Activated naive CD8-positive, alpha-beta T cell treated with anti-CD3 and anti-CD28 coated beads for 36 hours (primary cell): Measurements from ENCODE around the gene PURA. TPM values are rescaled to one million over a fixed set of nuclear protein-coding genes. Genes with fewer than 3 reads are reported as not detected.
"Not testable (repeated sequence)": the region's sequence is repeated elsewhere in the genome, so short reads cannot be mapped to it uniquely, and the experiment has no call there.

Source experiments
- DNase-seq: peaks from one replicate; pipeline ENCODE4 v3.0.0; 2021
- H3K27ac Mint-ChIP-seq: one replicate; pipeline ENCODE4 v1.8.0; 2022; ENCODE audit warnings: mild to moderate bottlenecking, moderate library complexity, mixed read lengths
- H3K27me3 Mint-ChIP-seq: one replicate; pipeline ENCODE4 v1.8.0; 2022; ENCODE audit warnings: mild to moderate bottlenecking, mixed read lengths
- H3K36me3 Mint-ChIP-seq: one replicate; pipeline ENCODE4 v1.8.0; 2021; ENCODE audit warnings: mild to moderate bottlenecking, mixed read lengths
- H3K4me1 Mint-ChIP-seq: one replicate; pipeline ENCODE4 v1.8.0; 2021; ENCODE audit warnings: mixed read lengths
- H3K4me3 Mint-ChIP-seq: one replicate; pipeline ENCODE4 v1.8.0; 2022; ENCODE audit warnings: mild to moderate bottlenecking, moderate library complexity, mixed read lengths
- H3K9me3 Mint-ChIP-seq: one replicate; pipeline ENCODE4 v1.8.0; 2022; ENCODE audit warnings: mixed read lengths
- total RNA-seq, 2 experiments: library from RNA; stranded (reverse); gene quantifications; one replicate each; pipeline ENCODE4 v1.2.3, GENCODE V29; 2021

PURA gene
- total RNA-seq, 2 experiments from 2014 or later, result 9.7 to 9.9 TPM

DNA sequence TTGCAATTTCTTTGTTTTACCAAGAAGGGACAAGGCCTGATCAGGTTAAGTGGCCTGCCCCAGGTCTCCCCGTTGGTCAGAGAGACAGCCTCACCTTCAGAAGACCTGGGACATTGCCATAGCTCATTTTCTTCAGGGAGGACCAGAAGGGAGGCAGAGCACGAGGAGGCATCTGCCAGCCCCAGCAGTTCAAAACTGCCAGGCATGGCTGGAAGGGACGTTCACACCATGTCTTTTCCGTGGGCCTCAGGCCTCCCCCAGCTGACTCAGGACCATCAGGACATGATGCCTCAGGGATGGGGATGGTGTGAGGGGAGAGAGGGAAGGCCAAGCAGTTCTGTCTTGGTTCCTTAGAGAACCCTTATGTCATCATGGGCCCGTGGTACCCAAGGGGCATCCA, 28.3 kb downstream of the PURA start:
- no peak for DNase-seq
- Mint-ChIP-seq H3K4me1 (peaks cover 18% of the 10 kb centered on the region), H3K36me3 (no peaks in the 10 kb centered on the region), H3K27me3 (peaks cover 22% of the 10 kb centered on the region), H3K27ac (no peak overlapping the region), H3K9me3 (no peaks in the 10 kb centered on the region), H3K4me3 (no peak overlapping the region)

DNA sequence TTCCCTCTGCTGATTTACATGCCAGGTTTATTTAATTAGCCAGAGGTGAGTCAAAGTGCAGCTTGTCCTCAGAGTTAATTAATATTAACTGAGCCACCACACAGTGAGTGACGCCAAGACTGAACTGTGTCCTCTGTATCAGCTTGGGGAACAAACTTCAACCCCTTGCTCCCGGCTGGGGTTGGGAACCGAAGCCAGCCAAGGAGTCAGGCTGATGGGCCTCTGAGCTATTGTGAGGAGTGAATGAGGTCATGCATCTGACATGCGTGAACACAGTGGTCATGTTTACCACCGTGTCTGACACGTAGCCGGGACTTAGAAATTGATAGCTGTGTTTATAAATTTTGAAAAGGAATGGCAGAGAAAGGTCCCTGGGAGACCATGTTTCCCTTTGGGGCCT, 28.9 kb downstream of the PURA start:
- Mint-ChIP-seq H3K9me3 (no peaks in the 10 kb centered on the region), H3K36me3 (no peaks in the 10 kb centered on the region), H3K4me3 (no peak overlapping the region), H3K27ac (no peak overlapping the region), H3K27me3 (peaks cover 27% of the 10 kb centered on the region), H3K4me1 (peaks cover 15% of the 10 kb centered on the region)
- DNase-seq, result no peak

DNA sequence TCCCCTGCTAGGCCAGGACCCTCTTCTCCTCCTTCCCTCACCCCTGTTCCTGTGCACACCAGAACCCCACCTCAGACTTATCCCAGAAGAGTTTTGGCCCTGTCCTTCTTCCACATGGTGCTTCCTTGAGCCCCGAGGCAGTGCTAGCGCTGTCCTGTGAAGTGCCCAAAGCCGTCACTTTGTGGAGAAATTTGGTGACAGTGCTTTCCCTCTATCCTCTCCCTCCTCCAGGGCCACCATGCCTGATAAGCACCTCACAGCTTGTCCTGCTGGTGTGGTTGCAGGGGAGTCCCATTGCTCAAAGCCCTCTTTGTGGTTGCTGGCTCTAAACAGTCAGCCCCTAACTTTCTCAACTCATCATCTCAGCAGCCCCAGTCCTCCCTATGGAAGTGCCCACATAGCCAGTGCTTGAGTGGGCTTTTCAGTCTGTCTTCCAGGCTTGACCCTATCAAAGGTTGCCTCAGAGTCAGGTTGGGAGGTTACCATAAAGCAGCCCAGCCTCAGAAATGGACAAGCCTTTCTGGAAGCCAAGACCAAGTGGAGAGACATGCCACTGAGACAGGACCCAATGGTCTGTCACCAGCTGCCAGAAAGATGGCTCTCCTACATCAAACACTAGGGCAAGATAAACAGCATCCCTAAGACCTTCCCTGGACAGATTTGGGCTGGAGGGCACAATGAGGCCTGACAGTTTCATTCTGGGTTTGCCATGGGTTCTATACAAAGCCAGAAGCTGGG, 29.8 kb downstream of the PURA start:
- Mint-ChIP-seq H3K27ac (no peak overlapping the region), H3K4me1 (peaks cover 14% of the 10 kb centered on the region), H3K9me3 (no peaks in the 10 kb centered on the region), H3K27me3 (peaks cover 27% of the 10 kb centered on the region), H3K36me3 (no peaks in the 10 kb centered on the region), H3K4me3 (no peak overlapping the region)
- no peak for DNase-seq

DNA sequence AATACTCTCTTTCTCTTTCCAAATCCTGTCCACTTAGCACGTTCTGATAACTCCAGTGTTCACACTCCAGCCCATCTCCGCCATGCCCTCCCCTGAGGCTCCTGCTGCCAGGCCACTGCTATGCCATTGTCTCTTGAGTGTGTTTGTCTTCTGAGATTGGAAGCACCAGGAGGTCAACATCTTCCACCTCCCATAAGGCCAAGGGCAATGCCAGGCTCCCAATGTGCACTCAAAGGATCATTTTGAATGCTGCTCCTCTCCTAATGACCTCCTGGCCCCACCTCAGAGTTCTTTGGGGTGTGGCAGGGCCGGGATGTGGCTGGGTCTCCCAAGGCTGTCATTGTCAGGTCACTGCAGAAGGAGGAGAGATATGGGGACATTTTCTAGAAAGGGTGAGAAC, 31.3 kb downstream of the PURA start:
- peaks cover 27% of the 10 kb centered on the region for H3K27me3 Mint-ChIP-seq
- H3K9me3 Mint-ChIP-seq, result no peaks in the 10 kb centered on the region
- peaks cover 14% of the 10 kb centered on the region for H3K4me1 Mint-ChIP-seq
- H3K36me3 Mint-ChIP-seq, result no peaks in the 10 kb centered on the region
- no peak overlapping the region for H3K27ac Mint-ChIP-seq
- DNase-seq, result no peak
- H3K4me3 Mint-ChIP-seq, result peak overlapping the region; percentile 57

DNA sequence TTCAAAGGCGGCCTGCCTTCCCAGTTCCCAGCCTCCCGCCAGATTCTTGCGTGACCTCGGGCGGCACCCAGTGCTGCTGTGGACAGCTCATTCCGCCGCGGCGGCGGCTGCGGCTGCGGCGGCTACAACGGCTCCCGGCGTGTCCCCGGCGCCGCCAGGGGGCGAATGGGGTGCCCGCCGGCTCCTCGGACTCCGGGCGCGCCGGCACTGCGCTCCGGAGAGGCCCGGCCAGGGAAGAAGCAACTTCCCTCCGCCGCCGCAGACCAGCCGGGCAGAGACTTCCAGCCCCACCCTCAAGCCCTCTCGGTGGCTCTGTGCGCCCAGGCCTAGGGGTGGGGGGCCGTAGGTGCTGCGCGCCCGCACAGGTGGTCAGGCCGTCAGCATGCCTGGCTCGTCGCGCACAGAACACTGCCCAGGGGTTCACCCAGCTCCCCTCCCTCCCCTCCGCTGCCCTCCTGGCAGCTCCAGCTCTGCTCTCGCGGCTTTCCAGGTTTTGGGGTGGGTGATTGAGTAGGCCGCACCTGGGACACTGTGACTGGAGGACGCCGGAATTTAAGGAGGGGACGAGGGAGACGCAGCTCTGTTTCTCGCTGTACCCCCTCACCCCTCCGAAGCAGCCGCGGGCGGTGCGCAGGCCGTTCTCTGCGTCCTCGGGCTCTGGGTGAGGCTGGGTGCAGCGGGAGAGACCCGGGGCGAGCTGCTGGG, 32.1 kb downstream of the PURA start:
- Mint-ChIP-seq H3K27me3 (peaks cover 27% of the 10 kb centered on the region), H3K27ac (no peak overlapping the region), H3K36me3 (no peaks in the 10 kb centered on the region), H3K4me3 (peak overlapping the region; percentile 57), H3K4me1 (peaks cover 14% of the 10 kb centered on the region), H3K9me3 (no peaks in the 10 kb centered on the region)
- DNase-seq, result peak; percentile 74

DNA sequence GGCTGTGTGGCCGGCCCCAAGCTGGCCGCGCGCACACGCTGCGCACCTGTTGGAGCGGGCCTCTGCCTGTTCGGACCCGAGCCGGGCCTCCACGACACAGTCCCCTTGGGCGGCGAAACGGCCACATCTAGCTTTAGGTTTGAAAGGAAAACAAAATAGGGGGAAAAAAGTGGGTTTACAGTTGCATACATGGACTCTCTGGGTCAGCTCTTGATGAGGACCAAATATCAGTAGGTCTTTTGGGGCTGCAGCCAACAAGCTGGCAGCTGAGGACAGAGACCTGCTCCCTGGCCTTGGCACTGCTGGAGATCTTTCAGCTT, 32.6 kb downstream of the PURA start:
- peaks cover 14% of the 10 kb centered on the region for H3K4me1 Mint-ChIP-seq
- H3K36me3 Mint-ChIP-seq, result no peaks in the 10 kb centered on the region
- no peak overlapping the region for H3K27ac Mint-ChIP-seq
- H3K9me3 Mint-ChIP-seq, result no peaks in the 10 kb centered on the region
- no peak overlapping the region for H3K4me3 Mint-ChIP-seq
- H3K27me3 Mint-ChIP-seq, result peaks cover 27% of the 10 kb centered on the region
- no peak for DNase-seq

DNA sequence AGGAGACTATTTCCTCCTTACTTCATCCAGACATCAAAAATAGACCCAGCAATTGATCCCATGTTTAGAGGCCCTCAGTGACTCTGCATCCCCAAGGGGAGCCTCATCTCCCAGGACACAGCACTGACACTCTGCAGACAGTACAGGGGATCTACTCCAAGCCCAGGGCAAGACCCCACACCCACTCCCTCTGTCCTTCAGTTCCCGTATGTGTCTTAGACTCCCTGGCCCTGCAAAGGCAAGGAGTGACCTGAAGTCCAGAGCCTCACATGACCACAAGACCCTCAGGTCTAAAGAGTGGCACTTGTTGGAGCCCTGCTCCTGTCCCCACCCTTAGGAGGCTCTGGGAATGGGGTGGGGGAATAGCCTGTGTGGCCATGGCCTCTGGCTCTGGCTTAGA, 33.6 kb downstream of the PURA start:
- H3K27me3 Mint-ChIP-seq, result peaks cover 27% of the 10 kb centered on the region
- H3K36me3 Mint-ChIP-seq, result no peaks in the 10 kb centered on the region
- DNase-seq, result no peak
- H3K9me3 Mint-ChIP-seq, result no peaks in the 10 kb centered on the region
- H3K27ac Mint-ChIP-seq, result no peak overlapping the region
- H3K4me3 Mint-ChIP-seq, result no peak overlapping the region
- H3K4me1 Mint-ChIP-seq, result peaks cover 14% of the 10 kb centered on the region

DNA sequence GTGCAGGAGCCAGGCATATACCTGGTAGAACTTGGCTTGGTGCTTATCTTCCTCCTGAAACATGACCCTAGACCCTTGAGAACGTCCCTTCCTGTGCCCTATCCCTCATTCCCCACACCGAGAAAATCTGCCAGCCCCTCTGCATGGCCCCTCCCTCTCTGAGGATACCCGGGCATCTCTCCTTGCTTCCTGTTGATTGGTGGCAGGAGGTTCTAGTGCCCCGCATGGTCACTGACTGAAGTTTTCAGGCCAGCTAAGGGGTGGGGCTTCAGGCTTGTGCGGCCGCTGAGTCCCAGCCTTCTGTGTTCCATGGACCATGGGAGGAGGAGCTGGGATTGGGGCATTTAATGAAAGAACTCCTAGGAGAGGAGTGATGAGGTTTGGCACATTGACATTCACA, 34.6 kb downstream of the PURA start:
- DNase-seq, result no peak
- Mint-ChIP-seq H3K27ac (no peak overlapping the region), H3K4me3 (no peak overlapping the region), H3K4me1 (peaks cover 14% of the 10 kb centered on the region), H3K9me3 (no peaks in the 10 kb centered on the region), H3K36me3 (no peaks in the 10 kb centered on the region), H3K27me3 (peaks cover 27% of the 10 kb centered on the region)

DNA sequence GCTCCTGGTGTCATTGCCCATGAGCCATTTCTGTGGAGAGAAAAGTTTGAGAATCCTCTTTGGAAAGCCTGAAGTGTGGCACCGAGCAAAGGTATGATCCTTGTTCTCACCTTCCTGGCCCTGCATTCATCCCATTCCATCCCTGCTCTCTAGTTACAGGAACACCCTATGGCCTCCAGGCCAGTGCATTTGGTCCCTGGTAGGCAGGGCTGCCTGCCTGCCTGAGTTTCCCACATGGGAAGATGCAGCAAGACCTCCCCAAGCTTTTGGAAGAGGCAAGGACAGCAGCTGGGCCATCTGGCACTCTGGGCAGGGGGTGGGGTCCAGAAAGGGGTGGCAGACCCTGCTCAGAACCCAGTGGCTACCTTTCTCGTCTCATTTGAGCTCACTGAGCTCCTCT, 36.3 kb downstream of the PURA start:
- DNase-seq, result no peak
- H3K4me1 Mint-ChIP-seq, result peaks cover 9% of the 10 kb centered on the region
- H3K27me3 Mint-ChIP-seq, result peaks cover 23% of the 10 kb centered on the region
- no peak overlapping the region for H3K4me3 Mint-ChIP-seq
- H3K27ac Mint-ChIP-seq, result no peak overlapping the region
- no peaks in the 10 kb centered on the region for H3K36me3 Mint-ChIP-seq
- H3K9me3 Mint-ChIP-seq, result no peaks in the 10 kb centered on the region

DNA sequence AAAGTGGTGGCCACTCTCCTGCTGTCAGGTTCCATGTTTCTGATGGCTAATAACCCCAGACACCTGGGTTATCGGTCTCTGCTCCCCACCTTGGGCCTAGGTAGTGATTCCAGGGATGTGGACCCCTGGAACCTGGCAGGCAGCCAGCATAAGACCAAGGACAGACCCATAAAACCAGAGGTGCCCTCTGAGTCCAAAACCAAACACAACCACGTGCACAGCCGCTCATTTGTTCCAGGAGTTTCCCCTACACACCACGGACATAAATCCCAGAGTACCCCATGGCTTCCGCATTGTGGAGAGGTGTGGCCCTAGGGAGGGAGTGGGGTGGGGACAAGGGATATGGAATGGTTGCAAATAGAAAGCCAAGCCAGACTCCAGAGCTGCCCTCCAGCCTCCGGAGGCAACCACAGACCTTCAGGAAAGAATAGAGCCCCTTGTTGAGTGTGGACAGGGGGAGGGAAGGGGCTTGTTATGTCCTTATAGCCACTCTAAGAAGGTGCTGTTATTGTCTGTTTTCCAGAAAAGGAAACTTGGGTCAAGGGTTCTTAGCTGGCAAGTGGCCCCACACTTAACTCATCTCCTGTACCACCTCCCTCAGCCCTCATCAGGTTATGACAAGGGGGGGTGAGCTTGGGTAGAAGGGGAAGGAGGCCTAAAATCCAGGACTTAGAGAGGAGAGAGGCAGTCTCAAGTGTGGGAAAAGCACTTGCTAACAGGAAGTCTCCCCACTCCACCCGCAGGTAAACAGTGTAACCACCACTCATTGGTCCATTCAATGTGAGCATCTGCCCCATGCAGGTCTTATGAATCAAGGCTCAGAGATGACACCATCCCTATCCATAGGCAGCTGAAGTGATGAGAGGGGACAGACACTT, 37.5 kb downstream of the PURA start:
- peaks cover 4% of the 10 kb centered on the region for H3K4me1 Mint-ChIP-seq
- no peaks in the 10 kb centered on the region for H3K9me3 Mint-ChIP-seq
- no peak for DNase-seq
- no peak overlapping the region for H3K27ac Mint-ChIP-seq
- H3K27me3 Mint-ChIP-seq, result peaks cover 13% of the 10 kb centered on the region
- H3K36me3 Mint-ChIP-seq, result no peaks in the 10 kb centered on the region
- no peak overlapping the region for H3K4me3 Mint-ChIP-seq

DNA sequence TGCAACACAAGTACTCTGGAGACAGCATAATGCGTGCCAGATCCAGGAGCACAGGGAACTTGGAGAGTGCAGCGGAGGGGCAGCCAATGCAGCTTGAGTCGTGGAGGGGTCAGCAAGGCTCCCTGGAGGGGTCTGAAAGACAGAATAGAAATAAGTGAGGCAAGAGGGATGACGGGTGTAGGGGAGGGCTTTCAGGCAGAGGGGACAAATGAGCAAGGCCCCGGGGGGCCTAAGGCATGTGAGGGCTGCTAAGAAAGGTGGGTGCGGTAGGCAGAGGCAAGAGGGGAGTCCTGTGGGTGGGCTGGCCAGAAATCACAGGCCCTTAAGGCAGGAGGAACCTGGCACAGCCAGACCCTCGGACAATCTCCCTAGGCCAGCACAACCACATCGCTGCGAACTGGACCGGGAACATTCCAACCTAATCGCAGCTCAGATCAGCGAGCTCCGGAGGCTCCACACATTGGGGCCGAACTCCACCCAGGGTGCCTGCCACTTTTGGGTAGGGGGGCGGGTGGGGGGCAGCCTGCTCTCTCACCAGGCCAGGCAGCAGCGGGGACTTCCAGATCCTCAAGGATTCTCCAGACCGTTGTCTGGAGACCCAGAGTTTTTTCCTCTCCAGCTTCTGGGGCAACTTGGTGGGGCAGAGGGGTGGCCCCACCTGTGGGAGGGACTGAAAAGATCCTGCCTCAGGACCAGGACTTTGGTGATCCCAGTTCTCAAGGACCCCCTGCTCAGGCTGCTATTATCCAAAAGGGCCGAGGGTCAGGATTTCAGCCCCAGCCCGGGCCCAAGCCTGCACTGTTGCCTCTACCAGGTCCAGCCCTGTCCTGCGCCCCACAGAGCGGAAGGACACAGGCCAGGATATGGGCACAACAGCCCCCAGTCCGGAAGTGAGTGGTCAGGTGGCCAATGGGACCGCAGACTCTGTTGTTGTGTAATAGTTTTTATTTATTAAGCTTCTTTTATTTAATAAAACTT, 38.4 kb downstream of the PURA start:
- H3K4me3 Mint-ChIP-seq, result no peak overlapping the region
- H3K4me1 Mint-ChIP-seq, result peaks cover 6% of the 10 kb centered on the region
- H3K9me3 Mint-ChIP-seq, result no peaks in the 10 kb centered on the region
- DNase-seq, result no peak
- no peaks in the 10 kb centered on the region for H3K36me3 Mint-ChIP-seq
- no peak overlapping the region for H3K27ac Mint-ChIP-seq
- H3K27me3 Mint-ChIP-seq, result peaks cover 4% of the 10 kb centered on the region

DNA sequence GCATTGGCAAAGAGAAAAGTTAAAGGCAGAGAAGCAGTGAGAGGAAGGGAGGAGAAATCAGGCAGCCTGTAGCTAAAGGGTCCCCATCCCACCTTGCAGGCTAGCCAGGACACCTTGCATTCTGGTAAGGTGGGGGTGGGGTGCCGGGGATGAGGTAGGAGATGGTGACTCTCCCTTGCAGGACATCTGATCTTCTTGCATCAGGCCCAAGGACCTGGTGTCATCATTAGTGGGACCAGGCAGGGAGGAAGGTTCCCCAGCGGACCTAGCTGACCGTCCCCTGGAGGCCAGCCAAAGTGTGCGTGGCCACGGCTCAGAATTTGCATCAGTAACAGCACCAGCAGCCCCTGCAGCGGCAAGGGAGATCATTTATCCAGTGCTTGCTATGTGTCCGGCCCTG, 39.3 kb downstream of the PURA start:
- no peak for DNase-seq
- Mint-ChIP-seq H3K4me3 (no peak overlapping the region), H3K27me3 (no peaks in the 10 kb centered on the region), H3K4me1 (peaks cover 7% of the 10 kb centered on the region), H3K27ac (no peak overlapping the region), H3K36me3 (no peaks in the 10 kb centered on the region), H3K9me3 (no peaks in the 10 kb centered on the region)

DNA sequence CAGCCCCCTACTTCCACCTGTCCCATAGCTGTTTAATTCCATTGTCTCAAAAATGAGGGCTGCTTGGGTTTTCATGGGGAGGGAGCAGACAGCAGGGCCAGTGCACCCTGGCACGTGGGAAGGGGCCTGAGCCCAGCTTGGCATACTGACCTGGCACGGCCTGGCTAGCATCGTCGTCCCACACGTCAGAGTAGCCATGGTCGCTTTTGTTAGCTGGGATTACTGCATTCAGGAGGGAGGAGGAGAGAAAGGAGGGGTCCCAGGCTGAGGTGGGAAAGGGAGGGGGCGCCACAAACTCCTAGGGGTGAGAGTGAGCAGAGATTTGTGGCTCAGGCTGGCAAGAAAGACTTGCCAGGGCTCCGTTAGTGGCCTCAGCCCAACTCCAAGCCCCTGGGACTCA, 40.0 kb downstream of the PURA start:
- Mint-ChIP-seq H3K4me3 (no peak overlapping the region), H3K36me3 (no peaks in the 10 kb centered on the region), H3K27me3 (no peaks in the 10 kb centered on the region), H3K27ac (no peak overlapping the region), H3K4me1 (peaks cover 7% of the 10 kb centered on the region), H3K9me3 (no peaks in the 10 kb centered on the region)
- DNase-seq, result no peak

DNA sequence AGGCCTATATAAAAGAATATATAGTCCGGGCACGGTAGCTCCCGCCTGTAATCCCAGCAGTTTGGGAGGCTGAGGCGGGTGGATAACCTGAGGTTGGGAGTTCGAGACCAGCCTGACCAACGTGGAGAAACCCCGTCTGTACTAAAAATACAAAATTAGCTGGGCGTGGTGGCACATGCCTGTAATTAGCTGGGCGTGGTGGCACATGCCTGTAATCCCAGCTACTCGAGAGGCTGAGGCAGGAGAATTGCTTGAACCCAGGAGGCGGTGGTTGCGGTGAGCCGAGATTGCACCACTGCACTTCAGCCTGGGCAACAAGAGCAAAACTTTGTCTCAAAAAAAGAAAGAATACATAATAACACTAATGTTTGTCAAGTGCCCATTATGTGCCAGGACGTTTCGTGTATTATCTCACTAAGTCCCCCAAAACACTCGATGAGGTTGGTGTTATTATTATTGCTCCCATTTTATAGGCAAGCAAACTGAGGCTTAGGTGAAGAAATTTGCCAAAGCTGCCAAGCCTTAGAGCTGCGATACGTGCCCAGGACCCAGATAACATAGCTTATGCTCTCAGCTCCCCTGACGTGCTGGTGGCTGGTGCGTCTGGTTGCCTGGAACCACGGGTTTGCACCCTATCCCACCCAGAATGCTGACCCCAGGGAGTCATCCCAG, 40.9 kb downstream of the PURA start:
- not testable (repeated sequence) for H3K27ac Mint-ChIP-seq, H3K4me3 Mint-ChIP-seq, H3K27me3 Mint-ChIP-seq, H3K9me3 Mint-ChIP-seq, H3K36me3 Mint-ChIP-seq, H3K4me1 Mint-ChIP-seq, DNase-seq
